ENCODE results near the gene LRSAM1.

LRSAM1 gene

DNA sequence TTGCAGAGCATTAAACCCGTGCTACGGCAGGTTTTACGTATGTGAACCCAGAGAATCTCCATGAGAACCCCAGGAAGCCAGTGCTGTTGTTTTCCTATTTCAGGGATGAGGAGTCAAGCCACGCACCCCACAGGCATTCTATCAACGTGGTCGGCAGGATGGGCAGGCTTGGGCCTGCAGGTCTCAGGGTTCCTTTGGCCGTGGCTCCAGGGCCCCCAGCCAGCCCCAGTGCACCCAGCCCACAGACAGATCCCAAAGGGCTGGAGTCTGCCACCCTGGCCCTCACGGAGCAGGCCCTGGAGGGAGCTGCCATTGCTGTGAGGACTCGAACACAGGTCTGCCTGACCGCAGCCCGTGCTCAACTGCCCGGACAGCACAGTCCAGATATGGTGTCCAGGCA lies 83.6 kb downstream of the LRSAM1 start:
- H2BK15ac ChIP-seq (ENCODE audit: low read length), result no peak overlapping the region
- H4K91ac ChIP-seq (ENCODE audit: low read depth, low read length, poor library complexity), result no peak overlapping the region
- peak overlapping the region; percentile 17 for H3K23ac ChIP-seq (ENCODE audit: low read depth, low read length, poor library complexity)
- H2BK120ac ChIP-seq (ENCODE audit: low read depth, low read length), result no peak overlapping the region
- peak overlapping the region; percentile 58 for H2AK5ac ChIP-seq (ENCODE audit: low read depth, low read length)
- peak overlapping the region; percentile 33 for H3K18ac ChIP-seq (ENCODE audit: low read length)
- peak overlapping the region; percentile 31 for H3K14ac ChIP-seq (ENCODE audit: low read length)
- H2AFZ ChIP-seq (ENCODE audit: low read length), result no peak overlapping the region
- DNase-seq (ENCODE audit: low spot score), result no peak
- H3K27ac ChIP-seq (replicated peaks; ENCODE audit: low read length), result no peak overlapping the region
- no peak overlapping the region for H3K4ac ChIP-seq (ENCODE audit: low read length)
- no peak overlapping the region for H4K8ac ChIP-seq (ENCODE audit: low read depth, low read length)
- no CpG with 5 or more reads among the region's 12 CpGs for WGBS, 2 donors (ENCODE audit: extremely low coverage in 2 of 2, insufficient read length in 2 of 2, insufficient replicate concordance in 1 of 2)
- H3K27me3 ChIP-seq (ENCODE audit: control insufficient read depth in 3 of 3, insufficient read depth in 3 of 3, low read depth in 1 of 3, low read length in 3 of 3), result no peaks in the 10 kb centered on the region
- peak overlapping the region; percentile 30 for H2BK12ac ChIP-seq (ENCODE audit: low read length)
- H3K9me3 ChIP-seq (replicated peaks in 1 of 2; ENCODE audit: control insufficient read depth in 2 of 2, insufficient read depth in 1 of 2, low read depth in 1 of 2, low read length in 2 of 2), result no peaks in the 10 kb centered on the region
- H2BK5ac ChIP-seq (ENCODE audit: low read length), result no peak overlapping the region
- H3K79me1 ChIP-seq (ENCODE audit: low read depth, low read length), result peaks cover 7% of the 10 kb centered on the region
- no peak overlapping the region for H3K4me3 ChIP-seq (ENCODE audit: low read length in 2 of 2)
- peaks cover 0 to 2% of the 10 kb centered on the region in 2 donors for H3K4me1 ChIP-seq (ENCODE audit: control insufficient read depth in 2 of 2, insufficient read depth in 1 of 2, low read depth in 1 of 2, low read length in 2 of 2)
- H3K4me2 ChIP-seq (ENCODE audit: insufficient read depth, low read length, poor library complexity, severe bottlenecking), result no peak overlapping the region
- no peaks in the 10 kb centered on the region for H3K36me3 ChIP-seq (replicated peaks in 1 of 2; ENCODE audit: control insufficient read depth in 2 of 2, insufficient read depth in 2 of 2, low read length in 2 of 2)
- peak overlapping the region; percentile 2 for H3K9ac ChIP-seq (ENCODE audit: low read depth, low read length, poor library complexity)

GRCh38 chr9:127535396-127535795 lies 84.1 kb downstream of the LRSAM1 start:
- Histone ChIP-seq H3K4me2 (ENCODE audit: insufficient read depth, low read length, poor library complexity, severe bottlenecking) (no peak overlapping the region), H3K4ac (ENCODE audit: low read length) (no peak overlapping the region), H3K18ac (ENCODE audit: low read length) (peak overlapping the region; percentile 33), H2BK15ac (ENCODE audit: low read length) (no peak overlapping the region), H4K8ac (ENCODE audit: low read depth, low read length) (no peak overlapping the region), H2AFZ (ENCODE audit: low read length) (no peak overlapping the region), H3K4me1 (ENCODE audit: control insufficient read depth in 2 of 2, insufficient read depth in 1 of 2, low read depth in 1 of 2, low read length in 2 of 2) (peaks cover 0 to 2% of the 10 kb centered on the region in 2 donors), H3K79me1 (ENCODE audit: low read depth, low read length) (peaks cover 6% of the 10 kb centered on the region), H2BK12ac (ENCODE audit: low read length) (peak overlapping the region; percentile 30), H3K14ac (ENCODE audit: low read length) (peak overlapping the region; percentile 31), H4K91ac (ENCODE audit: low read depth, low read length, poor library complexity) (no peak overlapping the region), H2AK5ac (ENCODE audit: low read depth, low read length) (peak overlapping the region; percentile 58), H3K4me3 (ENCODE audit: low read length in 2 of 2) (no peak overlapping the region), H3K9ac (ENCODE audit: low read depth, low read length, poor library complexity) (no peak overlapping the region), H3K27ac (replicated peaks; ENCODE audit: low read length) (no peak overlapping the region), H3K23ac (ENCODE audit: low read depth, low read length, poor library complexity) (peak overlapping the region; percentile 17), H2BK120ac (ENCODE audit: low read depth, low read length) (no peak overlapping the region), H3K36me3 (replicated peaks in 1 of 2; ENCODE audit: control insufficient read depth in 2 of 2, insufficient read depth in 2 of 2, low read length in 2 of 2) (no peaks in the 10 kb centered on the region), H3K9me3 (replicated peaks in 1 of 2; ENCODE audit: control insufficient read depth in 2 of 2, insufficient read depth in 1 of 2, low read depth in 1 of 2, low read length in 2 of 2) (no peaks in the 10 kb centered on the region), H2BK5ac (ENCODE audit: low read length) (no peak overlapping the region), H3K27me3 (ENCODE audit: control insufficient read depth in 3 of 3, insufficient read depth in 3 of 3, low read depth in 1 of 3, low read length in 3 of 3) (no peaks in the 10 kb centered on the region)
- DNase-seq (ENCODE audit: low spot score), result no peak
- WGBS, 2 donors (ENCODE audit: extremely low coverage in 2 of 2, insufficient read length in 2 of 2, insufficient replicate concordance in 1 of 2), result no CpG with 5 or more reads among the region's 6 CpGs

- H3K4me2 ChIP-seq (ENCODE audit: insufficient read depth, low read length, poor library complexity, severe bottlenecking), result no peak overlapping the region
- no peak overlapping the region for H3K9ac ChIP-seq (ENCODE audit: low read depth, low read length, poor library complexity)
- H3K18ac ChIP-seq (ENCODE audit: low read length), result peak overlapping the region; percentile 53
- H3K9me3 ChIP-seq (replicated peaks in 1 of 2; ENCODE audit: control insufficient read depth in 2 of 2, insufficient read depth in 1 of 2, low read depth in 1 of 2, low read length in 2 of 2), result no peaks in the 10 kb centered on the region
- H3K27ac ChIP-seq (replicated peaks; ENCODE audit: low read length), result no peak overlapping the region
- no peak overlapping the region for H2BK12ac ChIP-seq (ENCODE audit: low read length)
- H2BK5ac ChIP-seq (ENCODE audit: low read length), result no peak overlapping the region
- no peak overlapping the region for H3K4ac ChIP-seq (ENCODE audit: low read length)
- peak overlapping the region; percentile 31 for H3K14ac ChIP-seq (ENCODE audit: low read length)
- no peak overlapping the region for H2AFZ ChIP-seq (ENCODE audit: low read length)
- no peak for DNase-seq (ENCODE audit: low spot score)
- H3K79me1 ChIP-seq (ENCODE audit: low read depth, low read length), result peaks cover 7% of the 10 kb centered on the region
- no CpG with 5 or more reads among the region's 14 CpGs for WGBS, 2 donors (ENCODE audit: extremely low coverage in 2 of 2, insufficient read length in 2 of 2, insufficient replicate concordance in 1 of 2)
- H2AK5ac ChIP-seq (ENCODE audit: low read depth, low read length), result peak overlapping the region; percentile 58
- no peaks in the 10 kb centered on the region for H3K27me3 ChIP-seq (ENCODE audit: control insufficient read depth in 3 of 3, insufficient read depth in 3 of 3, low read depth in 1 of 3, low read length in 3 of 3)
- H3K23ac ChIP-seq (ENCODE audit: low read depth, low read length, poor library complexity), result peak overlapping the region; percentile 17
- H4K8ac ChIP-seq (ENCODE audit: low read depth, low read length), result no peak overlapping the region
- H3K4me3 ChIP-seq (ENCODE audit: low read length in 2 of 2), result no peak overlapping the region
- H3K36me3 ChIP-seq (replicated peaks in 1 of 2; ENCODE audit: control insufficient read depth in 2 of 2, insufficient read depth in 2 of 2, low read length in 2 of 2), result no peaks in the 10 kb centered on the region
- H2BK120ac ChIP-seq (ENCODE audit: low read depth, low read length), result no peak overlapping the region
- H3K4me1 ChIP-seq (ENCODE audit: control insufficient read depth in 2 of 2, insufficient read depth in 1 of 2, low read depth in 1 of 2, low read length in 2 of 2), result peaks cover 0 to 2% of the 10 kb centered on the region in 2 donors
- H2BK15ac ChIP-seq (ENCODE audit: low read length), result no peak overlapping the region
- no peak overlapping the region for H4K91ac ChIP-seq (ENCODE audit: low read depth, low read length, poor library complexity)
Measured at GRCh38 chr9:127535834-127536233, 84.5 kb downstream of the LRSAM1 start.

- H4K8ac ChIP-seq (ENCODE audit: low read depth, low read length), result no peak overlapping the region
- H3K4me2 ChIP-seq (ENCODE audit: insufficient read depth, low read length, poor library complexity, severe bottlenecking), result no peak overlapping the region
- peaks cover 0 to 2% of the 10 kb centered on the region in 2 donors for H3K4me1 ChIP-seq (ENCODE audit: control insufficient read depth in 2 of 2, insufficient read depth in 1 of 2, low read depth in 1 of 2, low read length in 2 of 2)
- H2BK12ac ChIP-seq (ENCODE audit: low read length), result no peak overlapping the region
- H3K27me3 ChIP-seq (ENCODE audit: control insufficient read depth in 3 of 3, insufficient read depth in 3 of 3, low read depth in 1 of 3, low read length in 3 of 3), result no peaks in the 10 kb centered on the region
- H3K4me3 ChIP-seq (ENCODE audit: low read length in 2 of 2), result no peak overlapping the region
- no peaks in the 10 kb centered on the region for H3K9me3 ChIP-seq (replicated peaks in 1 of 2; ENCODE audit: control insufficient read depth in 2 of 2, insufficient read depth in 1 of 2, low read depth in 1 of 2, low read length in 2 of 2)
- no peak overlapping the region for H2AFZ ChIP-seq (ENCODE audit: low read length)
- peak overlapping the region; percentile 25 for H3K23ac ChIP-seq (ENCODE audit: low read depth, low read length, poor library complexity)
- H3K36me3 ChIP-seq (replicated peaks in 1 of 2; ENCODE audit: control insufficient read depth in 2 of 2, insufficient read depth in 2 of 2, low read length in 2 of 2), result no peaks in the 10 kb centered on the region
- no peak overlapping the region for H2BK5ac ChIP-seq (ENCODE audit: low read length)
- peak overlapping the region; percentile 96 for H2AK5ac ChIP-seq (ENCODE audit: low read depth, low read length)
- H3K4ac ChIP-seq (ENCODE audit: low read length), result no peak overlapping the region
- H3K14ac ChIP-seq (ENCODE audit: low read length), result peak overlapping the region; percentile 6
- H3K79me1 ChIP-seq (ENCODE audit: low read depth, low read length), result peaks cover 12% of the 10 kb centered on the region
- no peak overlapping the region for H3K9ac ChIP-seq (ENCODE audit: low read depth, low read length, poor library complexity)
- no CpG with 5 or more reads among the region's 8 CpGs for WGBS, 2 donors (ENCODE audit: extremely low coverage in 2 of 2, insufficient read length in 2 of 2, insufficient replicate concordance in 1 of 2)
- no peak for DNase-seq (ENCODE audit: low spot score)
- H3K18ac ChIP-seq (ENCODE audit: low read length), result no peak overlapping the region
- no peak overlapping the region for H2BK120ac ChIP-seq (ENCODE audit: low read depth, low read length)
- no peak overlapping the region for H3K27ac ChIP-seq (replicated peaks; ENCODE audit: low read length)
- H4K91ac ChIP-seq (ENCODE audit: low read depth, low read length, poor library complexity), result no peak overlapping the region
- H2BK15ac ChIP-seq (ENCODE audit: low read length), result no peak overlapping the region
Measured at GRCh38 chr9:127536499-127536898, 85.2 kb downstream of the LRSAM1 start.

Data from neuronal stem cell (in vitro differentiated cells).